Spleen (tissue), 7 donors: ENCODE measurements around the gene ELP6.

Source experiments
- POLR2A ChIP-seq, 3 donors: fragments of 450-650 bp; IDR thresholded peaks; one replicate each; pipeline ENCODE4 v1.5.1; 2017; ENCODE audit warnings: antibody characterized with exemption in 3 of 3, mild to moderate bottlenecking in 1 of 3
- TF ChIP-seq, protein P1 (sequence below), 11 experiments: fragments of 200-600 bp in 7 of 11; fragments of 450-650 bp in 4 of 11; sonication (generic) in 4 of 11; IDR thresholded peaks in 8 of 11; conservative IDR thresholded peaks in 3 of 11; 1 replicate in 7 of 11; 2 replicates in 4 of 11; pipeline versions ENCODE4 v1.4.0 to v1.8.0; 2016 to 2021; ENCODE audit warnings: antibody characterized with exemption in 11 of 11, inconsistent platforms in 4 of 11, mild to moderate bottlenecking in 1 of 11
- donor health status: DM: no; HTN: no; CAD: no; lungs with moderate emphysema.
- donor health status: DM: no; HTN: no; CAD: no.
- donor health status: DM: no; HTN: no; CAD: no.

DNA sequence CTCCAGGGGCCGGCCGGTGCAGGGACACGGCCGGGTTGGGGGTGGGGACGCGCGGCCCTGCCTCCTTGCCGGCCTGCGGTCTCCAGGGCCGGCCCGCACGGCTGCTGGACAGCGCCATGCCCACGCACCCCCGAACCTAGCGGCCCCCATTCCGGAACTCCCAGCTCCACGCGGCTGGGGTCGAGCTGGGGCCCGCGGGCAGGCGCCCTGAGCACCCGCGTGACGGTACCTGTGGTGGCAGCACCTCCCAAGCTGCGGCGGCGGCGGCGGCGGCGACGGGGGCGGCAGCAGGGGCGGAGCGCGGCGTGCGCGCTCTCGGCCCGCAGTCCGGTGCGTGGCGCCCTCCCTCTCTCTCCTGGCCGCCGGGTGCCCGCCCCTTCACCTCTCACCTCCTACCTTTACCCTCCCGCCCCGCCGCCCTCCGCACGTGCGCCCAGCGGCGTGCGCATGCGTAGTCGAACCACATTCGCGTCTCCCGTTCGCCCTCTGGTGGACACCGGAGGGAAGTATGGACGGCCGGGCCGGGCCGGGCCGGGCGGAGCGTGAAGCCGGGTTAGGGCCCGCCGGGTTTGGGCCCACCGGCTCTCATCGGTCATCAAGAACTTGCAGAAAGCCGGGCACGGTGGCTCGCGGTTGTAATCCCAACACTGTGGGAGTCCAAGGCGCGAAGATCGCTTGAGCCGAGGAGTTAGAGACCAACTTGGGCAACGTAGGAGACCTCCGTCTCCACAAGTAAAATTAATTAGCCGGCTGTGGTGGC, 37.8 kb downstream of the ELP6 start, which contains the start of gene SCAP:
- TF ChIP-seq, protein P1, sequence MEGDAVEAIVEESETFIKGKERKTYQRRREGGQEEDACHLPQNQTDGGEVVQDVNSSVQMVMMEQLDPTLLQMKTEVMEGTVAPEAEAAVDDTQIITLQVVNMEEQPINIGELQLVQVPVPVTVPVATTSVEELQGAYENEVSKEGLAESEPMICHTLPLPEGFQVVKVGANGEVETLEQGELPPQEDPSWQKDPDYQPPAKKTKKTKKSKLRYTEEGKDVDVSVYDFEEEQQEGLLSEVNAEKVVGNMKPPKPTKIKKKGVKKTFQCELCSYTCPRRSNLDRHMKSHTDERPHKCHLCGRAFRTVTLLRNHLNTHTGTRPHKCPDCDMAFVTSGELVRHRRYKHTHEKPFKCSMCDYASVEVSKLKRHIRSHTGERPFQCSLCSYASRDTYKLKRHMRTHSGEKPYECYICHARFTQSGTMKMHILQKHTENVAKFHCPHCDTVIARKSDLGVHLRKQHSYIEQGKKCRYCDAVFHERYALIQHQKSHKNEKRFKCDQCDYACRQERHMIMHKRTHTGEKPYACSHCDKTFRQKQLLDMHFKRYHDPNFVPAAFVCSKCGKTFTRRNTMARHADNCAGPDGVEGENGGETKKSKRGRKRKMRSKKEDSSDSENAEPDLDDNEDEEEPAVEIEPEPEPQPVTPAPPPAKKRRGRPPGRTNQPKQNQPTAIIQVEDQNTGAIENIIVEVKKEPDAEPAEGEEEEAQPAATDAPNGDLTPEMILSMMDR (IDR thresholded peaks at IDR 0.05 in 8 of 11, conservative IDR thresholded peaks at IDR 0.05 in 3 of 11): peak; percentile 97 to 99 (median 98)
- peak; percentile 7 to 76 (median 23) for TF ChIP-seq POLR2A (IDR thresholded peaks at IDR 0.05)
